Measurements from ENCODE around the gene ZRANB3.
"Not testable (repeated sequence)": the region's sequence is repeated elsewhere in the genome, so short reads cannot be mapped to it uniquely, and the experiment has no call there.

The ZRANB3 gene

GRCh38 chr2:135093193-135093592, 437.8 kb downstream of the ZRANB3 start:
- H3K4me1 Mint-ChIP-seq, result peaks cover 33% of the 10 kb centered on the region
- no peaks in the 10 kb centered on the region for H3K27me3 Mint-ChIP-seq
- peaks cover 33% of the 10 kb centered on the region for H3K36me3 Mint-ChIP-seq
- H3K27ac Mint-ChIP-seq, result no peak overlapping the region
- peaks cover 6% of the 10 kb centered on the region for H3K9me3 Mint-ChIP-seq
- H3K4me3 Mint-ChIP-seq, result no peak overlapping the region

DNA sequence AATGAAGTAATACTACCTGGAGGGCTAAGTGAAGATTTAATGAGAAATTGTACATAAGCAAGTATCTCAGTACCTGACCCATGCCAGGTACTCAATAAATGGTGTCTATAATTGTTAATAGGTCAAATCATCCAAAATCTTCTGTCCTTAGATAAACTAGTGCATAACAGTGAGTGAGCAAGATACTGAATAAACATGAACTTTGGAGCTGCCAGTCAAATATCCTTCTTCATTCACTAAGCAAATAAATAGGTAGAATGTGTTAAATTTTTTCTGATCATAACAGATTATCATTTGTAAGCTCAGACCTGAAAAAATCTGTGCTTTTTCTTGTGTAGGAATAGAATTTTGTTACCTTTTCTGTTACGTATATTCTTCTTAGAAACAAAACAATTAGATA, 439.3 kb downstream of the ZRANB3 start:
- peaks cover 6% of the 10 kb centered on the region for H3K9me3 Mint-ChIP-seq
- H3K4me1 Mint-ChIP-seq, result peaks cover 40% of the 10 kb centered on the region
- no peak overlapping the region for H3K4me3 Mint-ChIP-seq
- no peaks in the 10 kb centered on the region for H3K27me3 Mint-ChIP-seq
- peak overlapping the region; percentile 18 for H3K27ac Mint-ChIP-seq
- peaks cover 39% of the 10 kb centered on the region for H3K36me3 Mint-ChIP-seq

GRCh38 chr2:135089597-135089996, 441.4 kb downstream of the ZRANB3 start:
- H3K9me3 Mint-ChIP-seq, H3K27me3 Mint-ChIP-seq, H3K4me3 Mint-ChIP-seq: not testable (repeated sequence)
- Mint-ChIP-seq H3K36me3 (peaks cover 43% of the 10 kb centered on the region), H3K4me1 (peaks cover 54% of the 10 kb centered on the region), H3K27ac (peak overlapping the region; percentile 47)
